ENCODE data around the gene SCN1B.

DNA sequence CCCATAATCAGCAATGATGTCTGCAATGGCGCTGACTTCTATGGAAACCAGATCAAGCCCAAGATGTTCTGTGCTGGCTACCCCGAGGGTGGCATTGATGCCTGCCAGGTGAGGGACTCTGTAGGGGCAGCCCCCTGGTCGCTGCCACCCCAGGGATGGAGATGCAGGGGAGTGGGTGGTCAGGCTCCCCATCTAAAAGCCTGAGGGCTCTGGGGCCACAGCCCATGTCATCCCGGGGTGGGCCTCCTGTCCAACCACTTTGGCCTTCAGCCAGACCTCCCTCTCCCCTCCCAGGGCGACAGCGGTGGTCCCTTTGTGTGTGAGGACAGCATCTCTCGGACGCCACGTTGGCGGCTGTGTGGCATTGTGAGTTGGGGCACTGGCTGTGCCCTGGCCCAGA, 35.3 kb downstream of the SCN1B start:
- TF ChIP-seq, protein P1, sequence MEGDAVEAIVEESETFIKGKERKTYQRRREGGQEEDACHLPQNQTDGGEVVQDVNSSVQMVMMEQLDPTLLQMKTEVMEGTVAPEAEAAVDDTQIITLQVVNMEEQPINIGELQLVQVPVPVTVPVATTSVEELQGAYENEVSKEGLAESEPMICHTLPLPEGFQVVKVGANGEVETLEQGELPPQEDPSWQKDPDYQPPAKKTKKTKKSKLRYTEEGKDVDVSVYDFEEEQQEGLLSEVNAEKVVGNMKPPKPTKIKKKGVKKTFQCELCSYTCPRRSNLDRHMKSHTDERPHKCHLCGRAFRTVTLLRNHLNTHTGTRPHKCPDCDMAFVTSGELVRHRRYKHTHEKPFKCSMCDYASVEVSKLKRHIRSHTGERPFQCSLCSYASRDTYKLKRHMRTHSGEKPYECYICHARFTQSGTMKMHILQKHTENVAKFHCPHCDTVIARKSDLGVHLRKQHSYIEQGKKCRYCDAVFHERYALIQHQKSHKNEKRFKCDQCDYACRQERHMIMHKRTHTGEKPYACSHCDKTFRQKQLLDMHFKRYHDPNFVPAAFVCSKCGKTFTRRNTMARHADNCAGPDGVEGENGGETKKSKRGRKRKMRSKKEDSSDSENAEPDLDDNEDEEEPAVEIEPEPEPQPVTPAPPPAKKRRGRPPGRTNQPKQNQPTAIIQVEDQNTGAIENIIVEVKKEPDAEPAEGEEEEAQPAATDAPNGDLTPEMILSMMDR (IDR thresholded peaks at IDR 0.05 in 4 of 5, conservative IDR thresholded peaks at IDR 0.05 in 1 of 5), result no peak
- TF ChIP-seq POLR2A (IDR thresholded peaks at IDR 0.05), result no peak
